Measurements from ENCODE around the gene PIK3R1.

PIK3R1 gene

GRCh38 chr5:68252673-68253623 is 37.4 kb downstream of the PIK3R1 start:
- DNase-seq (ENCODE audit: low read depth) = no peak

- no peak for DNase-seq (ENCODE audit: low read depth)
Measured at GRCh38 chr5:68253624-68254585, 38.3 kb downstream of the PIK3R1 start.

GRCh38 chr5:68254810-68255209 is 39.3 kb downstream of the PIK3R1 start:
- DNase-seq (ENCODE audit: low read depth) = no peak

GRCh38 chr5:68255305-68256120 is 40.0 kb downstream of the PIK3R1 start:
- DNase-seq (ENCODE audit: low read depth) = no peak

GRCh38 chr5:68257210-68257609 is 41.7 kb downstream of the PIK3R1 start:
- DNase-seq (ENCODE audit: low read depth) = no peak

GRCh38 chr5:68258531-68258930 is 43.0 kb downstream of the PIK3R1 start:
- no peak for DNase-seq (ENCODE audit: low read depth)

GRCh38 chr5:68259700-68260099 is 44.1 kb downstream of the PIK3R1 start:
- DNase-seq (ENCODE audit: low read depth) = no peak

GRCh38 chr5:68260467-68260866 is 44.9 kb downstream of the PIK3R1 start:
- no peak for DNase-seq (ENCODE audit: low read depth)

GRCh38 chr5:68261169-68261568 is 45.6 kb downstream of the PIK3R1 start:
- DNase-seq (ENCODE audit: low read depth) = no peak

GRCh38 chr5:68261569-68262065 is 46.1 kb downstream of the PIK3R1 start:
- DNase-seq (ENCODE audit: low read depth) = no peak

GRCh38 chr5:68264024-68264956 is 48.7 kb downstream of the PIK3R1 start:
- DNase-seq (ENCODE audit: low read depth) = no peak

- no peak for DNase-seq (ENCODE audit: low read depth)
Measured at GRCh38 chr5:68265347-68265746, 49.8 kb downstream of the PIK3R1 start.

- no peak for DNase-seq (ENCODE audit: low read depth)
Measured at GRCh38 chr5:68265822-68266395, 50.4 kb downstream of the PIK3R1 start.

- DNase-seq (ENCODE audit: low read depth) = no peak
Measured at GRCh38 chr5:68266457-68266856, 50.9 kb downstream of the PIK3R1 start.

- no peak for DNase-seq (ENCODE audit: low read depth)
Measured at GRCh38 chr5:68267066-68267465, 51.5 kb downstream of the PIK3R1 start.

GRCh38 chr5:68268101-68268851 is 52.7 kb downstream of the PIK3R1 start:
- no peak for DNase-seq (ENCODE audit: low read depth)

GRCh38 chr5:68268852-68269130 is 53.2 kb downstream of the PIK3R1 start:
- DNase-seq (ENCODE audit: low read depth) = no peak

GRCh38 chr5:68269820-68270219 is 54.3 kb downstream of the PIK3R1 start:
- no peak for DNase-seq (ENCODE audit: low read depth)

- DNase-seq (ENCODE audit: low read depth) = no peak
Measured at GRCh38 chr5:68270399-68270975, 54.9 kb downstream of the PIK3R1 start.
